Effector memory CD4-positive, alpha-beta T cell (primary cell): Measurements from ENCODE around the gene TMEM82.

ENCODE experiments used
- DNase-seq, 3 donors: peaks; one replicate each; pipeline ENCODE4 v3.0.0-alpha.2; 2020
- H3K27ac ChIP-seq: 2 replicates; pipeline ENCODE4 v1.7.0; 2013; ENCODE audit warnings: mild to moderate bottlenecking, low read length, moderate library complexity; ENCODE audit not compliant: insufficient read depth, poor library complexity, severe bottlenecking
- H3K27me3 ChIP-seq: replicated peaks from 2 replicates; pipeline ENCODE4 v1.7.0; 2013; ENCODE audit warnings: mild to moderate bottlenecking, low read length; ENCODE audit not compliant: insufficient read depth, control insufficient read depth, poor library complexity, severe bottlenecking
- H3K36me3 ChIP-seq: 2 replicates; pipeline ENCODE4 v1.7.0; 2013; ENCODE audit warnings: mild to moderate bottlenecking, low read length, moderate library complexity; ENCODE audit not compliant: control insufficient read depth, insufficient read depth
- H3K4me1 ChIP-seq: 2 replicates; pipeline ENCODE4 v1.7.0; 2013; ENCODE audit warnings: low read length, mild to moderate bottlenecking; ENCODE audit not compliant: control insufficient read depth, insufficient read depth, poor library complexity, severe bottlenecking
- H3K4me3 ChIP-seq: 2 replicates; pipeline ENCODE4 v1.7.0; 2013; ENCODE audit warnings: low read length, low read depth, mild to moderate bottlenecking; ENCODE audit not compliant: insufficient read depth, poor library complexity, severe bottlenecking
- H3K9me3 ChIP-seq: 2 replicates; pipeline ENCODE4 v1.7.0; 2013; ENCODE audit warnings: mild to moderate bottlenecking, low read length, moderate library complexity; ENCODE audit not compliant: control insufficient read depth

TMEM82 gene

GRCh38 chr1:15727866-15728534 lies 14.3 kb upstream of the TMEM82 start:
- Histone ChIP-seq H3K27me3 (no peaks in the 10 kb centered on the region), H3K4me1 (no peaks in the 10 kb centered on the region), H3K4me3 (no peak overlapping the region), H3K36me3 (peaks cover 84% of the 10 kb centered on the region), H3K9me3 (no peaks in the 10 kb centered on the region), H3K27ac (no peak overlapping the region)
- DNase-seq = no peak

GRCh38 chr1:15728937-15729657 lies 13.2 kb upstream of the TMEM82 start:
- Histone ChIP-seq H3K27ac (no peak overlapping the region), H3K4me3 (no peak overlapping the region), H3K4me1 (no peaks in the 10 kb centered on the region), H3K9me3 (no peaks in the 10 kb centered on the region), H3K27me3 (no peaks in the 10 kb centered on the region), H3K36me3 (peaks cover 90% of the 10 kb centered on the region)
- no peak for DNase-seq

GRCh38 chr1:15730423-15730822 lies 11.9 kb upstream of the TMEM82 start:
- H3K36me3 ChIP-seq = peaks cover 83% of the 10 kb centered on the region
- H3K4me1 ChIP-seq = no peaks in the 10 kb centered on the region
- H3K4me3 ChIP-seq = no peak overlapping the region
- no peaks in the 10 kb centered on the region for H3K27me3 ChIP-seq
- no peaks in the 10 kb centered on the region for H3K9me3 ChIP-seq
- no peak for DNase-seq
- no peak overlapping the region for H3K27ac ChIP-seq

- H3K36me3 ChIP-seq = peaks cover 78% of the 10 kb centered on the region
- no peaks in the 10 kb centered on the region for H3K27me3 ChIP-seq
- H3K4me1 ChIP-seq = no peaks in the 10 kb centered on the region
- DNase-seq = no peak
- no peaks in the 10 kb centered on the region for H3K9me3 ChIP-seq
- H3K27ac ChIP-seq = no peak overlapping the region
- no peak overlapping the region for H3K4me3 ChIP-seq
These were observed 11.4 kb upstream of the TMEM82 start for GRCh38 chr1:15730936-15731335.

GRCh38 chr1:15731735-15732685 lies 10.3 kb upstream of the TMEM82 start:
- Histone ChIP-seq H3K27me3 (no peaks in the 10 kb centered on the region), H3K36me3 (peaks cover 68% of the 10 kb centered on the region), H3K4me1 (no peaks in the 10 kb centered on the region), H3K9me3 (no peaks in the 10 kb centered on the region), H3K4me3 (no peak overlapping the region), H3K27ac (no peak overlapping the region)
- no peak for DNase-seq

GRCh38 chr1:15732686-15733081 lies 9.6 kb upstream of the TMEM82 start:
- Histone ChIP-seq H3K4me3 (no peak overlapping the region), H3K9me3 (no peaks in the 10 kb centered on the region), H3K27ac (no peak overlapping the region), H3K4me1 (no peaks in the 10 kb centered on the region), H3K36me3 (peaks cover 61% of the 10 kb centered on the region), H3K27me3 (no peaks in the 10 kb centered on the region)
- DNase-seq = no peak

- DNase-seq = no peak
- peaks cover 55% of the 10 kb centered on the region for H3K36me3 ChIP-seq
- H3K27ac ChIP-seq = no peak overlapping the region
- no peaks in the 10 kb centered on the region for H3K9me3 ChIP-seq
- H3K4me1 ChIP-seq = no peaks in the 10 kb centered on the region
- no peaks in the 10 kb centered on the region for H3K27me3 ChIP-seq
- no peak overlapping the region for H3K4me3 ChIP-seq
These were observed 9.0 kb upstream of the TMEM82 start for GRCh38 chr1:15733218-15733725.

GRCh38 chr1:15733726-15734226 lies 8.5 kb upstream of the TMEM82 start:
- no peak overlapping the region for H3K4me3 ChIP-seq
- H3K4me1 ChIP-seq = no peaks in the 10 kb centered on the region
- H3K27ac ChIP-seq = no peak overlapping the region
- no peaks in the 10 kb centered on the region for H3K9me3 ChIP-seq
- H3K36me3 ChIP-seq = peaks cover 52% of the 10 kb centered on the region
- H3K27me3 ChIP-seq = no peaks in the 10 kb centered on the region
- no peak for DNase-seq

GRCh38 chr1:15734296-15734695 lies 8.0 kb upstream of the TMEM82 start:
- Histone ChIP-seq H3K4me3 (no peak overlapping the region), H3K27me3 (no peaks in the 10 kb centered on the region), H3K27ac (no peak overlapping the region), H3K36me3 (peaks cover 48% of the 10 kb centered on the region), H3K9me3 (no peaks in the 10 kb centered on the region), H3K4me1 (no peaks in the 10 kb centered on the region)
- DNase-seq = no peak
